Kidney (tissue), 14 donors: ENCODE results near the gene FAM193A. TPM values are rescaled to one million over a fixed set of nuclear protein-coding genes. Genes with fewer than 3 reads are reported as not detected.
A peak's percentile ranks its signal among the peaks of the same experiment; 100 is the strongest.
"Not testable (repeated sequence)": the region's sequence is repeated elsewhere in the genome, so short reads cannot be mapped to it uniquely, and the experiment has no call there.

Experiments used
- DNase-seq, 5 donors: peaks; one replicate each; pipeline ENCODE4 v3.0.0-alpha.2; 2013 to 2020
- FAIRE-seq: peaks from 2 replicates; lab custom pipeline; 2012; peaks lifted over from hg19 to GRCh38; lab: Jason Lieb, UNC
- H3K27ac ChIP-seq, 2 donors: one replicate each; pipeline ENCODE4 v1.7.0; 2013; ENCODE audit warnings: low read depth in 2 of 2, low read length in 2 of 2, inconsistent platforms in 1 of 2
- H3K27me3 ChIP-seq: one replicate; pipeline ENCODE4 v1.7.1; 2013; ENCODE audit warnings: low read length, inconsistent platforms; ENCODE audit not compliant: control insufficient read depth, insufficient read depth
- H3K36me3 ChIP-seq, 3 donors: one replicate each; pipeline versions ENCODE4 v1.7.0 to v1.7.1; 2013; ENCODE audit warnings: low read length in 3 of 3, control low read depth in 1 of 3, inconsistent platforms in 1 of 3; ENCODE audit not compliant: insufficient read depth in 3 of 3, control insufficient read depth in 2 of 3
- H3K4me1 ChIP-seq, 3 donors: one replicate each; pipeline versions ENCODE4 v1.7.0 to v1.7.1; 2013; ENCODE audit warnings: low read length in 3 of 3, inconsistent platforms in 1 of 3, low read depth in 1 of 3; ENCODE audit not compliant: control insufficient read depth in 2 of 3, insufficient read depth in 2 of 3
- H3K4me3 ChIP-seq, 3 donors: one replicate each; pipeline versions ENCODE4 v1.7.0 to v1.8.1; 2013; ENCODE audit warnings: low read length in 3 of 3, control low read depth in 1 of 3, inconsistent platforms in 1 of 3
- H3K9ac ChIP-seq, 3 donors: one replicate each; pipeline versions ENCODE4 v1.7.0 to v1.7.1; 2013; ENCODE audit warnings: low read length in 3 of 3, control low read depth in 1 of 3, inconsistent platforms in 1 of 3
- H3K9me3 ChIP-seq, 3 donors: one replicate each; pipeline versions ENCODE4 v1.7.0 to v1.7.1; 2013; ENCODE audit warnings: low read length in 3 of 3, control low read depth in 1 of 3, inconsistent platforms in 1 of 3; ENCODE audit not compliant: control insufficient read depth in 2 of 3, insufficient read depth in 1 of 3
- intact Hi-C: fragments of 100-400 bp; cut with DNase I; formaldehyde crosslinking; loops from one replicate; pipeline ENCODE4 v1.11.1; 2022
- polyA plus RNA-seq: library from polyadenylated mRNA; stranded (reverse); fragments of 350-450 nt; fragmentation: Illumina TruSeq; extraction: RNeasy Lipid Tissue Mini Kit (QIAGEN cat#74804); gene quantifications from one replicate; pipeline ENCODE4 v1.2.3, GENCODE V29; 2014; ENCODE audit warnings: low read depth, low replicate concordance; ENCODE audit not compliant: insufficient read depth
- total RNA-seq: library from RNA; stranded (reverse); fragmentation: NEBNext Ultra II Directional; extraction: Animal tissue kit (Norgen Biotek cat#: 25700); gene quantifications from one replicate; pipeline ENCODE4 v1.2.1, GENCODE V29; 2021
- TF ChIP-seq, protein P1 (sequence below): IDR thresholded peaks from 3 replicates; pipeline ENCODE4 v1.5.1; 2012; ENCODE audit warnings: mild to moderate bottlenecking, moderate library complexity, borderline replicate concordance; ENCODE audit not compliant: insufficient read depth; ENCODE audit errors: extremely low read depth
- donor health status: control.
- donor health status: control.
- donor health status: control.
- donor health status: control.
- donor health status: control.
- donor health status: DM: yes; HTN: yes; CAD: no.
- donor health status: Normal renal cell carcinoma (clear cell type).

Gene FAM193A
- total and polyA plus RNA-seq, 2 donors from 2014 or later, result 6.3 to 29.3 TPM

DNA sequence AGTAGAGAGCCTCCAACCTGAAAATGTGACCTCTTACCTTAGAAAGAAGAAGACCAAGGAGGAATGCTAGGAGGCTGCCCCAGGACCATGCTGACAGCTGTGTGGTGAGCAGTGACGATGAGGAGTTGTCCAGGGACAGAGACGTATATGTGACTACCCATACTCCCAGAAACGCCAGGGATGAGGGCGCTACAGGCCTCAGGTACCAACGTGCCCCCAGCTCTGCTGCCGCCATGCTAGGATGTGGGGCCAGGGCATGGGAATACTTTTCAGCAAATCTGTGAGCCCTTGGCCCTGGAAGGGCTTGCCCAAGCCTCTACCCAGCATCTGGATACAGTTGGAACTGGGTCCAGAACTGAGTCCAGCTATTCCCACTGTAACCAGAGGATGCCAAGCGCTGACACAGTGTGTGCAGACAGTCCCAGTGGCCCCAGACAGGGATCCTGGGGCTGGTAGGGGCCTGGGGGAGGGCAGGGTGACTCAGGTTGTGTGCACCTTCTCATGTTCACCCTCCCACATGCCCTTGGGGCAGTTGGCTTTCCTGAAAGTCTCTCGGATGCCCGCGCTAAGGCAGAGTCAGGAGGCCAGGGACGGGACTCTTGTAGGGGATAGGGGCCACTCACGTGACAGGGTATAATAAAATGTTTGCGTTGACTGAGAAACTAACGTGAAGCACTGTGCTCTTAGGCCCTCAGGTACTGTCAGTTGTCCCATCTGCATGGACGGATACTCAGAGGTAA, 23.9 kb upstream of the FAM193A start:
- FAIRE-seq, result no peak

DNA sequence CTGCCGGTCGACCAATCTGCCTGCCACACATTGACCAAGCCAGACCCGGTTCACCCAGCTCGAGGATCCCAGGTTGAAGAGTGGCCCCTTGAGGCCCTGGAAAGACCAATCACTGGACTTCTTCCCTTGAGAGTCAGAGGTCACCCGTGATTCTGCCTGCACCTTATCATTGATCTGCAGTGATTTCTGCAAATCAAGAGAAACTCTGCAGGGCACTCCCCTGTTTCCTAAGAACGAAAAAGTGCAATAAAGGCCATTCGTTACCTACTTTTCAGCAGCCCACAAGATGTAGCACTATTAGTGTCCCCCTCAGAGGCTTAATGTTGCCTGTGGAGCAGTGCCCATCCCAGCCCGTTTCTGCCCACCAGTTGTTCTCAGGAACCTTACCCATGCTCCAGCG, 22.3 kb upstream of the FAM193A start:
- FAIRE-seq, H3K4me3 ChIP-seq, intact Hi-C loops, H3K9ac ChIP-seq, H3K4me1 ChIP-seq, H3K27ac ChIP-seq, H3K27me3 ChIP-seq, H3K9me3 ChIP-seq: not testable (repeated sequence)
- DNase-seq, result peak in 1 of 5 donors; percentile 6
- peaks cover 0 to 36% (median 29%) of the 10 kb centered on the region in 3 donors for H3K36me3 ChIP-seq

More for the DNA sequence above, 23.9 kb upstream of the FAM193A start:
- Histone ChIP-seq H3K4me1 (peaks cover 0 to 7% (median 6%) of the 10 kb centered on the region in 3 donors), H3K27ac (no peak overlapping the region), H3K27me3 (no peaks in the 10 kb centered on the region), H3K36me3 (peaks cover 0 to 41% (median 29%) of the 10 kb centered on the region in 3 donors), H3K9ac (no peak overlapping the region), H3K4me3 (no peak overlapping the region), H3K9me3 (no peaks in the 10 kb centered on the region)
- TF ChIP-seq, protein P1, sequence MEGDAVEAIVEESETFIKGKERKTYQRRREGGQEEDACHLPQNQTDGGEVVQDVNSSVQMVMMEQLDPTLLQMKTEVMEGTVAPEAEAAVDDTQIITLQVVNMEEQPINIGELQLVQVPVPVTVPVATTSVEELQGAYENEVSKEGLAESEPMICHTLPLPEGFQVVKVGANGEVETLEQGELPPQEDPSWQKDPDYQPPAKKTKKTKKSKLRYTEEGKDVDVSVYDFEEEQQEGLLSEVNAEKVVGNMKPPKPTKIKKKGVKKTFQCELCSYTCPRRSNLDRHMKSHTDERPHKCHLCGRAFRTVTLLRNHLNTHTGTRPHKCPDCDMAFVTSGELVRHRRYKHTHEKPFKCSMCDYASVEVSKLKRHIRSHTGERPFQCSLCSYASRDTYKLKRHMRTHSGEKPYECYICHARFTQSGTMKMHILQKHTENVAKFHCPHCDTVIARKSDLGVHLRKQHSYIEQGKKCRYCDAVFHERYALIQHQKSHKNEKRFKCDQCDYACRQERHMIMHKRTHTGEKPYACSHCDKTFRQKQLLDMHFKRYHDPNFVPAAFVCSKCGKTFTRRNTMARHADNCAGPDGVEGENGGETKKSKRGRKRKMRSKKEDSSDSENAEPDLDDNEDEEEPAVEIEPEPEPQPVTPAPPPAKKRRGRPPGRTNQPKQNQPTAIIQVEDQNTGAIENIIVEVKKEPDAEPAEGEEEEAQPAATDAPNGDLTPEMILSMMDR, result no peak
- intact Hi-C loops, result no loop called here
- peak in 1 of 5 donors; percentile 41 for DNase-seq

DNA sequence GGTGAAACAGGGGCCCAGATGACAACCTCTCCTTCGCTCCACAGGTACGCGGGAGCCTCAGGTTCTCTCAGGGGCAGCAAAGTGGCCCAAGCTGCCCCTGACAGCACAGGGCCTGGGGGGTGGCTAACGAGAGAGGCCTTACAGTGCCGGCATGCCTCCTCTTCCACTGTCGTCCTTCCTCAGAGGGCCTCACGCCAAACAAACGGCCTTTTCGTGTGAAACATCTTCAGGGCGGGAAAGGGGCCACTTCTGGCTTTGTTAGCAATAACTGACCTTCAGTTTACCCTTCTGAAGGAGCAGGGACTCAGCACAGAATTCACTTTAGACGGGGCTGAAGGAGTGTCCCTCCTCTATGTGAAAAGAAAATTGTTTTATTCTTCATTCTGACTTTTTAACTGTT, 21.5 kb upstream of the FAM193A start:
- H3K4me1 ChIP-seq, FAIRE-seq, H3K9ac ChIP-seq, H3K27ac ChIP-seq, H3K27me3 ChIP-seq, H3K4me3 ChIP-seq, intact Hi-C loops, DNase-seq, H3K9me3 ChIP-seq: not testable (repeated sequence)
- H3K36me3 ChIP-seq, result peaks cover 0 to 31% (median 29%) of the 10 kb centered on the region in 3 donors

DNA sequence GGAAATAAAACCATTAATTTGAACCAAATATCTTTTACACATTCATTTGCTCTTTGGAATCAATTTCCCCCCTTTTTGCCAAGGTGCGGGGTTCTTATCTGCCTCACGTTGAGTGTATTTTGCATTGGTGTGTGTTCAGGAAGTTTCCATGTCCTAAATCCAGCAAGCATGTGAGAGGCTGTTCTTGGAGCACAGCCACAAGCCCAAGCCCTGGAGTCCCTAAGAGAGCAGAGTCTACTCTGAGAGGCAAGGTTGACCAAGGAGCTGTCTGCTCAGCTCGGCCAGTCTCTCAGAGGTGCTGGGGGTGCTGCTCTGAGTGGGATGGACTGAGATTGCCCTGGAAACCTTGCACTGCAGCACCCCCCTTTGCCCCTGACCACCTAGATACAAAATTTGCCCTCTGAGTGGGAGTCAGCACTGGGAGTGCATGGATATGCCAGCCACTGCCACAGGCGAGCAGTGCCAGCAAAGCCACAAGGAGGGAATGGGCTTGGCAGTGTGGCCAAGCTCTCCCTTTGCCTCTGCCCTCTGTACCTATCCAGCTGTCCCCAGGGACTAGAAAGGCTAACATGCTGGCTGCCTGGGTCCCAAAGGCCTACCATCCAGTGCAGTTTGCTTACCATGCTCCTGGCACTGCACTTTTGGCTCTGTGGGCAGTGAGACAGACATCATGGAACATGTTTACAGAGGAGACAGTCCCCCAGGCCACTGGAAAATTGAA, 20.5 kb upstream of the FAM193A start:
- intact Hi-C loops, result no loop called here
- TF ChIP-seq, protein P1, result no peak
- peak overlapping the region; percentile 23 to 49 for H3K27ac ChIP-seq
- DNase-seq, result no peak
- H3K27me3 ChIP-seq, result no peaks in the 10 kb centered on the region
- H3K9me3 ChIP-seq, result no peaks in the 10 kb centered on the region
- peaks cover 0 to 7% (median 6%) of the 10 kb centered on the region in 3 donors for H3K4me1 ChIP-seq
- FAIRE-seq, result no peak
- no peak overlapping the region for H3K4me3 ChIP-seq
- H3K36me3 ChIP-seq, result peaks cover 0 to 25% (median 21%) of the 10 kb centered on the region in 3 donors
- no peak overlapping the region for H3K9ac ChIP-seq
